Stimulated activated naive CD4-positive, alpha-beta T cell treated with Interleukin-2 at 50 U/mL for 16 hours (primary cell): ENCODE results near the gene UBE2D4.
"Not testable (repeated sequence)": the region's sequence is repeated elsewhere in the genome, so short reads cannot be mapped to it uniquely, and the experiment has no call there.

Experiments
- DNase-seq: peaks from one replicate; lab custom pipeline; 2025; lab: John Stamatoyannopoulos, UW

The UBE2D4 gene

DNA sequence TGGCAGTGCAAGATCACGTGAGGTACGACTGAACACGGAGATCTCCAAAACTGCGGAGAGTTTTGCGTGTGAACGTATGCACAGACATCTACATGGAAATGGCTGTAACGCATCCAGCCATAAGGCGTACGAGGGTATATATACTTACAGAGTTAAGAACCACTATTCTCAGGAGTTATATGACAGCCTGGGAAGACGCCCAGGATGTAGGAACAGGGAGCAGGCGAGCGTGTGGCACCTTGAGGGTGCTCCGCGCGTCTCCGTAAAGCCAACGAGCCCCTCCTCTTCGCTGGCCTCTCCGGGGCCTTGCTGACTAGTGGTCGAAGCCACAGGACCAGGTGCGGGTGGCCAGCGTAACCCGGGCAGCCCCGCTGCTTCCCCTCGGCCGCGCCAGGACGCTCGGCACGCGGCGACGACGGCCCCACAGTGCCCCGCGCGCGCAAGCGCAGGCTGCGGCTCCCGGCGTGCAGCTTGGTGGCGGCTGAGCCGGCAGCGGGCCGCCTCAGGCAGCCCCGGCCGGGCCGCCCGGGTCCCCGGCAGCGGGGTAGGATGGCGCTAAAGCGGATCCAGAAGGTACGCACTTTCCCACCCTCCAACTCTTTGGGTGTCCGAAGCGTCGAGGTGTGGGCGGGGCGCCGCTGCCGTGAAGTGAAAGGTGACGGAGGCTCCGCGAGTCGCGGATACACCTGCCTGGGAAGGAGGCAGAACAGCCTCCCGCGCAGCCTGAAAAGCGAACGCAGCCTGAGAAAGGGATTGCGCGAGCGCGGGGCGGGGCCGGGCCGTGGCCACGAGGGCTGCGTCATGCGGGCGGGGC, at the start of gene UBE2D4:
Gene UBE2D4, plus strand, starts transcription at position 453 of the 814 bp plus-strand sequence. Its CDS starts 97 bp downstream, at position 550.
- peak; percentile 90 for DNase-seq

DNA sequence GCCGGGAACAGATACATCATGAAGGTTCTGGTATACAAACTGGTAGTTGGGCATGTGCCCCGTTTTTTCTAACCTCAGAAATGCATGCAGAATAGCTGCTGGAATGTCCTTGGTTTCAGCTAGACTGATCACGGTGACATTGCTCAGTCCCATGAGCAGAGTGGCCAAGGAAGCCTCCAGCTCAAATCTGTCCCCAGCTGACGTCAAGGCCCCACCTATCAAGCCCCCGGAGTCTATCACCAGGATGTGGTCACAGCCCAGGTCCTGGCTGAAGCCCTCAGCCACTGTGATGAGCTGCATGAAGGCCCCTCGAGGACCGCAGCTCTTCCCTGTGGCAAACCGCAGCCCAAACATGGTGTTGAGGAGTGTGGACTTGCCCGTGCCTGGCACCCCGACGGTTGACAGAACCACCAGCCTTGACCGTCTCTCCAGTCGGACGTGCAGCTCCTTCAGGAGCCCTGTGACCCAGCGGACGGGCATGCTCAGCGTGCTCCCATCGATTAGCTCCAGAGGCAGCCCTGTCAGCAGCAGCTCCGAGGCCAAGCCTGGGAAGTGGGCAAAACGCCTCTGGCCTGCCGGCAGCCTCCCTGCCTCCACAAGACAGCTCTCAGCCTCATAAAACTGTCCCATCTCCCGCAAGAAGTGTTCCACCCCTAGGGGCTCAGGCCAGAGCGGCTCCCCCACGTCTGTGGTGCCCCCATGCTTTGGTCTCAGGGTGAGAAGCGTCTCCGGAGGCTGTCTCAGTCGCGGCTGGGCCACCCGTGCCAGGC, 49.1 kb upstream of the UBE2D4 start:
- DNase-seq: no peak

DNA sequence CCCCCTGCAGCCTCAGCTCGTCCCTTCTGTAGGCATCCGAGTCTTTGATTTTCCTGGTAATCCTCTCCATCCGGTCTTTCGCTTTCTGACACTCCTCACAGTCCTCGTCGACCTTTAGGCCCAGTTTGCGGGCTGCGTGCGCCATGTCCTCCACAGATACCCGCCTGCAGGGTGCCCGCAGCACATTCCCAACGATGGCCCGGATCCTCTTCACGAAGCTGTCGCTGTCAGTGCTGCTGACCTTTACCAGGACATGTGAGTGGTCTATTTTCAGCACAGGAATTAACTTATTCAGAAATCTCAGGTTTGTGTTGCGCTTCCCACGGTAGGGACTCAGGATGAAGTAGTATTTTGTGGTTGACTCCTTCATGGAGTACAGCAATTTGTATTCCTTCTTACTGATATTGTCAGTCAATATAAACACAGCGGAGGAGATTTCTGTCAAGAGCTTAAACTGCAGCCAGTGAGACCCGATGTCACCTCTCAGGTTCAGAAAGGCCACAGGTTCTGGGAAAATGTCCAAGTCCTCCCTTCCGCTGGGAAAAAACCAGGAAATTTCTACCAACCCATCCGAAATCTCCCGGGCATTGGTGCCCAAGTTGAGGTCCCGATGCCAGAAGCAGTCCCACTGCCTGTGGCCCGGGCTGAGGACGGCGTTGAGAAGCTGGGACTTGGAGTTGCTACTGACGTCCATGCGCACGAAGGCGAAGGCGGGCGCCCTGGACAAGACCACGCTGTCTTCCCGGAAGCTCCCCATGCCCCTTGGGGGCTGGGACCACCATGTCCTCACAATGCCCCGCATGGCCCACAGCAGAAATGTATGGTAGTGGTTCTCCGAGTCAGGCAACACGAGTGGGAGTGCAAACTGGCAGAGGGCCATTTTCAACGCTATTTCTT, 48.0 kb upstream of the UBE2D4 start:
- no peak for DNase-seq

DNA sequence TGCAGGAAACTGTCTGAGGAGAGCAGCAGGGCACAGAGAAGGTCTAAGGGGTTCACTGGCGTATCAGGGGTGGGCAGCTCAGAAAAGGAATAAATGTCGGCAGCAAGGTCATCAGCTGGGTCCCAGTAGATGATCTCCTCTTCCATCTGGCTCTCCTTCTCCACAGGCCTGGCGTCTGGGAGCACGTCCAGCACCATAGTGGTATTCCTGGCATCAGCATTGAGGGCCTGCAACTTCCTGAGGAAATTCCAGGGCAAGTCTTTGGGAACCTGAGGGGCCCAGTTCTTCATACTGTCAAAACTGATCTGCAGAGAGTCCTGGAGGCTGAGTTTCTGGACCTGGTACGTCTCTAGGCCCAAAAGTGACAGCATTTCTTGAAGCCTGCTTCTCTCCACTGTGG, 47.4 kb upstream of the UBE2D4 start:
- no peak for DNase-seq

DNA sequence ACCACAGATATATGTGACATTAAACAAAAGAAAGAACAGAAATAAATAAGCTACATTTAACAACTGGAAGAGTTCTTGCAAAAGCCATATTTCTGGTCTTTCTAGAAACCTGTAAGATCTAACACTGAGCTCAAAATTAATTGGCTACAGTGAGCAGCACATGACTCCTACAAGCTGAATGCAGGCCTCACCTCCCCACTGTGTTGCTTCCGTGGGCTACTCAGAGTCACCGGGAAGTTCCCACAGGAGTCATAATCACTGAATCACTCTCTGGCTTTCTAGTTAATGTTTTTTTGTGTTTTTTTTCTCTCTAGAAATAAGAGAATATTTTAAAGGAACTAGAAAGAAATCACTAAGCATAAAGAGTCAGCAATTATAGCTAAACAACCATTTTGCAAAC, 46.8 kb upstream of the UBE2D4 start:
- no peak for DNase-seq

DNA sequence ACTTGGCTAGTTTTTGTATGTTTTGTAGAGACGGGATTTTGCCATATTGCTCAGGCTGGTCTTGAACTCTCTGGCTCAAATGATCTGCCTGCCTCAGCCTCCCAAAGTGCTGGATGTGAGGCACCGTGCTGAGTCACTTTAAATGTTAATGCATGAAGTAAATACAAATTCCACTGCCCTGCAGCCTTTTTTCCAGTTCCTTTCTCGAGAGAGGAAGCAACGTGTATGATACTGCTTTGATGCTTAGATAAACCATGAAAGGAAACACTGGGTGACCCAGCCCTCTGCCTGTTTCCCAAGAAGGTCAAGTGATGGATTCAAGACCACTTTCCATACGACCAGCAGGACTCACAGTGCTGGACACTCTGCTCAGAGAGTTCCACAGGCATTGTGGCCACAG, 45.6 kb upstream of the UBE2D4 start:
- DNase-seq: no peak

DNA sequence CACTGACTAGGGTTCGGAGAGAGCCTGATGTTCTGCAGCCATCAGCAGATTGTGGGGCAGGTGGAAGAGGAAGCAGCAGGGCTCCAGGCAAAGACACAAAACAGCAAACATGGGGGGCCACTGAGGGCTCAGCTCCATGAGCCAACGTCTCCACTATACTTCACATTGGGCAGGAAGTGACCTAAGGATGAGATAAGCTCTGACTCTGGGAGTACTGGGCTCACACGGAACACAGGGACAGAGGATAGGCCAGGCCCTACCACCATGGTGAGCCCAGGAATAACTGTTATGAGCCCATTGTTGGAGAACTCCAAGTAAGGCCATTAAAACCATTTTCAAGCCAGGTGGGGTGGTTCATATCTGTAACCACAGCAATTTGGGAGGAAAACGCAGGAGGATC, 42.0 kb upstream of the UBE2D4 start:
- no peak for DNase-seq

DNA sequence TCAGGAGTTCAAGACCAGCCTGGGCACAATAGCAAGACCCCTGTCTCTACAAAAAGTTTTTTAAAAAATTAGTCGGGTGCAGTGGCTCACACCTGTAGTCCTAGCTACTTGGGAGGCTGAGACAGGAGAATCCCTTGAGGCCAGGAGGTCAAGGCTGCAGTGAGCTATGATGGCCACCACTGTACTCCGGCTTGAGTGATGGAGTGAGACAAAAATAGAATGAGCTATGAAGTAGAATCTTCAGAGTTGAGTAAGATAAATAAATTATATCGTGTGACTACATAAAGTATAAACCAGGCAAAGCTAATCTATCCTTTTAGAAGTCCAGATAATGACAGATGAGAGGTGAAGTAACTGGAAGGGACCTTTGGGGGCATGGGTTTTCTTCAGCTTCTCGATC, 41.6 kb upstream of the UBE2D4 start:
- no peak for DNase-seq

DNA sequence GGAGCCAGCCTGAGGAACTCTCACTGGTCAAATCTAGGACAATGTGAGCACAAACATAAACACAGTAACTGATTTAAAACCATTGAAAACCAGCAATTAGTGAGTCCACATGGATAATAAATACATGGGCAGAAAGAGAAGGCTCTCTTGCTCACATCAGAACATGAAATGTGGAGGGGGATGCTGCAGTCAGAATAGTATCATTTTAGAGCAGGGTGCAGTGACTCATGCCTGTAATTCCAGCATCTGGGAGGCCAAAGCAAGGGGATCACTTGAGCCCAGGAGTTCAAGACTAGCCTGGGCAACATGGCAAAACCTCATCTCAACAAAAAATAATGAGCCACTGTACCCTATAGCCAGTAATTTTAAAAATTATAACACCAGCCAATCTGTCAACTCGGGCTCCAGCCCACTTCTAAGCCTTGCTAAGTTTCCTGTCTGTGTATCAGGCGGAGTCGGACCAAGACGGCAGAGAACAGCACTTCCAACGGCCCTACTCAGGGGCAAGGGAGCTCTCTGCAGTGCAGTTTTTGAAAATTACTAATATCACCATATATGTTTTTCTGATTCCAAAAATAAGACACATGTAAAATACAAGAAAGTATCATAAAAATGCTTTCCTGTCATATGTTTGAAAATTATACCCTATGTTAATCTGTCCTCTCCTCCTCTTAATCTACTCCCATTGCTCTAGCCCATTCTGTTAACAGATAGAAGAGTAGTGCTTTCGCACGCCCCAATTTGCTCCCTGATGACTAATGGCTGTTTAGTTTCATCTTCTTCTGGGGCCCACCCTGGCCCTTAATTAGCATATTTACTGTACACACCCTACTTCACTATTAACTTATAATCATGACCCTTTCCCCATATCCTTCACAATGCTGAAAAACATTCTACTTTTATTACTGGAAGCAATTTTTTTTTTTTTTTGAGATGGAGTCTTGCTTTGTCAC, 37.0 kb upstream of the UBE2D4 start:
- DNase-seq: no peak

DNA sequence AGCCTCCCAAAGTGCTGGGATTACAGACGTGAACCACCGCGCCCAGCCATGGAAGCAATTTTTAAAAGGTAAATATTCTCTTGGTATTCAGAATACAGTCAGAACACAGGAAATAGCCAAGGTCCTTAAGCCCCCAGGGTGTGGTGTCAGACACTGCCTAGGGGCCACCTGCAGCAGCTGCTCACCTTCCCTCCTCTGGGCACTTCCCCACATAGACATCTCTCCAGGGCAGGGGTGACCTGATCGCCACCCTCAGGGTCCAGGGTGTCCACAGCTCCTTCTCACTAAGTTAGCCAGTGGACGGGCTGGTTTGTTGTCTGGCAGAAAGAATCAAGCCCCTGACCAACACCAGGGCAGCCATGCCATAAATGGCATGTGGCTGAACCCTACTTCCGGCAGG, 35.8 kb upstream of the UBE2D4 start:
- no peak for DNase-seq

DNA sequence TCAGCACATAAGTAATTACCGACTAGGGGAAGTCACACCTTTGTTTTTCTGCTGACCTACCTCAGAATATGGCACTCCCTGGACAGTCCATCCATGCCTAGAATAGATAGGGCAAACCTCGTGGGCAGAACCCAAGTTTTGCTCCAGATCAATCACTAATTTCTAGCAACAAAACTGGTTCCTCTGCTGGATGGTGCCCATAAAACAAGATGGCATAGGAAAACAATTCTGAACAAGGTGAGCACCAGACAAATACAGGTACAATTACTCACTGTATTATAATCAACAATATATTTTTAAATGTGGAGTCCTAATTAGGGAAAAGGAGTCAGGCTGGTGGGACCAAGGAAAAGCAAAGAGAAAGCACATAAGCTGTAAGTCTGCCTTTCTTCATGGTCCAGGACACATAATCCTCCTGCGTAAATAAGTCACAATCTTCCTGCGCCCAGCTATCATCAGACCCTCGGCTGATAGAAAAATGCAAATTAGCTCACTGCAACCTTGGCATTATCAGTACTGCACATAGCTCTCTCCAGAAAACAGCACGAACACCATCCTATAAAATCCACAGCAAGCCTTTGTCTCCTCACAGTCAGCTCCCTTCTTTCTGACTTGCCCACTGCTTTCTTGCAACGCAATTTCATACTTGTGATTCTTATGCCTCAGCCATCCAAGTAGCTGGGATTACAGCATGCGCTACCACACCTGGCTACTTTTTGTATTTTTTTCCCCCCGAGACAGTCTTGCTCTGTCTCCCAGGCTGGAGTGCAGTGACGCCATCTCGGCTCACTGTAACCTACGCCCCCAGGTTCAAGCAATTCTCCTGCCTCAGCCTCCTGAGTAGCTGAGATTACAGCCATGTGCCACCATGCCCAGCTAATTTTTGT, 34.9 kb upstream of the UBE2D4 start:
- DNase-seq: no peak

DNA sequence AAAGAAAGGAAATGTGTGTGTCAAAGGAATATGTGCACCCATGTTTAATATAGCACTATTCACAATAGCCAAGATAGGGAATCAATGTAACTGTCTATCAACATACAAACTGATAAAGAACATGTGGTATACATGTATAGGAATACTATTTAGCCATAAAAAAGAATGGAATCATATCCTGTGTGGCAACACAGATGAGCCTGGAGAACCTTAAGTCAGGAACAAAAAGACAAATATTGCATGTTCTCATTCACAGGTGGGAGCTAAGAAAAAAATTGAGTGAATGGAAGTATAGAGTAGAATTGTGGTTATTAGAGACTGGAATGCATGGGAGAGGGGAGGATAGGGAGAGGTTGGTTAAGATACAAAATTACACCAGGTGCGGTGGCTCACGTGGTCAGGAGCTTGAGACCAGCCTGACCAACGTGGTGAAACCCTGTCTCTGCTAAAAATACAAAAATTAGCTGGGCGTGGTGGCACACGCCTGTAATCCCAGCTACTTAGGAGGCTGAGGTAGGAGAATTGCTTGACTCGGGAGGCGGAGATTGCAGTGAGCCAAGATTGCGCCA, 30.3 kb upstream of the UBE2D4 start:
- no peak for DNase-seq

DNA sequence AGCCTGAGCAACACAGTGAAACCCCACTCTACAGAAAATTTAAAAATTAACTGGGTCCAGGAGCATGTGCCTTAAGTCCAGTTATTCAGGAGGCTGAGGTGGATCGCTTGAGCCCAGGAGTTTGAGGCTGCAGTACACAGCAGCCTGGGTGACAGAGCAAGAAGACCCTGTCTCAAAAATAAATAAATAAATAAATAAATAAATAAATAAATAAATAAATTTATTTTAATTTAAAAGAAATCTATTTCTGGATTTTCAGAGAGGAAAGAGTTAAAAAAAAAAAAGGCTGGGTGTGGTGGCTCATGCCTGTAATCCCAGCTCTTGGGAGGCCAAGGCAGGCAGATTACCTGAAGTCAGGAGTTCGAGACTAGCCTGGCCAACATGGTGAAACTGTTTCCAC, 27.7 kb upstream of the UBE2D4 start:
- DNase-seq: not testable (repeated sequence)

DNA sequence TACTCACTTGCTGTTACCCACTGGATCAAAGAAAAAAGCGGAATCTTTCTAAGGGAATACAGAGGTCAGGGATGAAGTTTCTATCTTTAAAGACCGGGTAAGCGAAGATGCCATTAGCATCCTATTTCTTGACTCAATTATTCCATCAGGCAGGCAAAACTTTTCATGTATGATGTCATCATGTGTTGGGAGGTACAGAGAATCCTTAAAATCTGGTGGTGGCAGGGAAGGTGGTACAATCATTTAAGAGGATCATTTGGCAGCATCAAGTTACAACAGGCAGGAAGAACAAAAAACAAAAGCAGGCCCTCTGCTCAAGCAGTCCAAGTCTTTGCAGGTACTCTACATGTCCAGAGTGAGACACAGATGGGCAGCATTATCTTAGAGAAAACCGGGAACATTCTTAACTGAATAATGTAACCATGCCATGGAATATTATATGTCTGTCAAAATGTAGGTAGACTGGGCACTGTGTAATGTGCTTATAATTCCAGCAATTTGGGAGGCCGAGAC, 23.6 kb upstream of the UBE2D4 start:
- no peak for DNase-seq

DNA sequence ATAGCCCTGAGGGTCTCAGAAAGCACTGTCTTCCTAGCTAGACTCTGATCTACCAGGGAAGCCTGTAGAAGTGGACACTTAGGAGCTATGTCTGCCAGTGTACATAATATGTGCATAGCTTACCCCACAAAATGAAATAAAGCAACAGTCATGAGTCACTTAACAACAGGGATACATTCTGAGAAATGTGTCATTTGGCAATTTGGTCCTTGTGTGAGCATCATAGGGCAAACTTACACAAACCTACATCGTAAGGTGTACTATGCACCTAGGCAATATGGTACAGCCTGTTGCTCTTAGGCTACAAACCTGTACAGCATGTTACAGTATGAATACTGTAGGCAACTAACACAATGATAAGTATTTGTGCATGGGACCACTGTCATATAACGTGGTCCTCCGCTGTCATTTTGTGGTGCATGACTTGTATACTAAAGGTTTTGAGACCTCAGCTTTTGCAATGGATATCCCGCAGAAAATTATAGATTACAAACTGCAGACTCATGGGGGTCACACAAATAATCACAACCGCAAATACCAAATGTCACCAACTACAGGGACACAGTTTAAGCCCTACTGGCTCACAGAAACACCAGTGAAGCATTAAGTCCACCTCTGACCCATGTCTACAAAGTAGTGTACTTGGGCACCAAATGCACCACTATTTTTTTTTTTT, 21.6 kb upstream of the UBE2D4 start:
- DNase-seq: no peak

DNA sequence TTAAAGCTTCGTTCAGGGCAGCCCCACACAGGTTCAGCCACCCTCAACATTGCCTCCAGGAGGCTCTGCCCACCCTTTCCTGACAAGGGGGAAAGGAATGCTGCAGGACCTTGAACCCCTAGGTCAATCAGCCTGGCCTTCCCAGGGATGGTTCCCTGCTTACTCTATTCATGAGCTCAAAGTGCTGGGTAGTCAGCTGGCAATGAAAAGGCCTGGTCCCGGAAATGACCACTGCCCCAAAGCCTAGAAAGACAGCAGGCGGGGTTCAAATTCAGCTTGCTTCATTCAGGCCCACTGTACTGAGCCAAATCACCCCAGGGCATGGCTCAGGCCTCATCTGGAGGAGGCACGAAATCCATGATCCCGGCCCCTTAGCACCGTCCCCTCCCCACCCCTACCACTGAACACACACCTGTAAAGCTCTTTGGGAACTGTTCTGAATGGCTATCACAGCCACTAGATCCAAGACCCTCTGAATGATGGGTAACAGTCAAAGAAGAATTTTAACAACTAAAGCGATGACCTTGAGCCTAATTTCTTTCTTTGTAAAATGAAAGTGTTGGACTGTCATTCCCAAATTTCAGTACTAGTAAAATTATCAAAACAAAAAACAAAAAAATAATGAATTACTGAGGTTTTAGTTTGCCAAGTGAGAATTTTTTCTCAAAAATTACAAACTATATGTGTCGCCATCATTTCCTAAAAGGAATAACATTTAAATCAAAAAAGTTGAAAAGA, 20.9 kb upstream of the UBE2D4 start:
- DNase-seq: no peak

DNA sequence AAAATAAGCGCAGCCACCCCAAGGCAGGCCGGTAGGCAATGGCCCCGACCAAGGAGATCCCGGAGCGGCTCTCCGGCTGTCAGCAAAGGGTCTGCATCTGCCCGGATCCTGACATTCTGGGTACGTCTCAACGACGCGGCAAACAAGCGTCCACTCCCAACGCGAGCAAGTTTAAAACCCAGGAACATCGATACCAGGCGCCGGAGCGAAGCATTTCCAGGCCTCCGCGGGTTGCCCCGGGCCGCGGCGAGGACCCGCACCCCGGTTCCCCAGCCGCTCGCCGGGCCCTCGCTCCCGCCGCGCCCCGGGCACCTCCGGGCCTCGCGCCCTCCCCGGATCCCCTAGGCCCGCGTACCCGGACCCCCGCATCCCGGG, 20.3 kb upstream of the UBE2D4 start:
- DNase-seq: no peak

DNA sequence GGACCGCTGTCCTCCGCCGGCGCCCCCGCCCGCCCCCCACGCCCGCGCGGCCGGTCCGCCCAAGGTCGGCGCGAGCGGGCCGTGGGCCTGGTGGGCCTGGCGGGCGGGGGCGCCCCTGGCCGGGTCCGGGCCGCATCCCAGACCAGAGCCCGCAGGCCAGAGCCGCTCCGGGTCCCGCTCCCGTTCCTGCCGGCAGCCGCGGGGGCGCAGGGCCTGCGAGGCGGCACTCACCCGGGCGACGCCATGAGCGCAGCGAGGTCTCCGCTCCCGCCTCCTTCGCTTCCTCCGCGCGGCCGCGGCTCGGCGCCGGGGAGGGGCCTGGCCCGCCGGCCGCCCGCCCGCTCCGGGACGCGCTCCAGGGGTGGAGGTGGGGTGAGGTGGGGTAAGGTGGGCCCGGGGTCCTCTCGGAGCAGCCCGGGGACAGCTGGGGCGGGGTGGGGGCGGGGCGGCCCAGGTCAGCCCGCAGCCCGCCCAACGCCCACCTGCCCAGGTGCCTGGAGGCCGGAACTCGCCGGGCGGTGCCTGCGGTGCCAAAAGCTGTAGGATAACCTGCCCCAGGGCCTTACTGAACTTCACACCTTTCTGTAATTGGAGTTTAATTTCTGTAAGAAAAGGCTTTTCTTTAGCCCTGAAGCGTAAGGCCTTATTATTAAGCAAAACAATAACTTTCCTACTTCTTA, 19.8 kb upstream of the UBE2D4 start, which contains the start of gene URGCP:
Gene URGCP, minus strand, starts transcription at position 266 of the 680 bp plus-strand sequence. Its CDS starts 21 bp downstream, at position 245.
- peak; percentile 65 for DNase-seq
